Measurements from ENCODE around the gene HERC2.

The HERC2 gene

GRCh38 chr15:28093752-28094535 is 228.0 kb downstream of the HERC2 start:
- DNase-seq: no peak

- DNase-seq: no peak
Measured at GRCh38 chr15:28091313-28091712, 230.7 kb downstream of the HERC2 start.

GRCh38 chr15:28086175-28086703 is 235.7 kb downstream of the HERC2 start:
- DNase-seq: no peak

GRCh38 chr15:28085489-28086174 is 236.3 kb downstream of the HERC2 start:
- no peak for DNase-seq

- no peak for DNase-seq
Measured at GRCh38 chr15:28084547-28084946, 237.4 kb downstream of the HERC2 start.

- no peak for DNase-seq
Measured at GRCh38 chr15:28082891-28083684, 238.9 kb downstream of the HERC2 start.

- no peak for DNase-seq
Measured at GRCh38 chr15:28081594-28081993, 240.4 kb downstream of the HERC2 start.

- DNase-seq: no peak
Measured at GRCh38 chr15:28080386-28080785, 241.6 kb downstream of the HERC2 start.

- DNase-seq: no peak
Measured at GRCh38 chr15:28079313-28079969, 242.5 kb downstream of the HERC2 start.

- no peak for DNase-seq
Measured at GRCh38 chr15:28078191-28078719, 243.7 kb downstream of the HERC2 start.

GRCh38 chr15:28075573-28075972 is 246.4 kb downstream of the HERC2 start:
- DNase-seq: peak; percentile 93

- no peak for DNase-seq
Measured at GRCh38 chr15:28068930-28069329, 253.0 kb downstream of the HERC2 start.

GRCh38 chr15:28066231-28066630 is 255.7 kb downstream of the HERC2 start:
- DNase-seq: no peak

Measured in NCI-H1105 treated with DMSO at 0.1 percent for 48 hours (cell line).